ENCODE measurements around the gene DEFB112.

DEFB112 gene

DNA sequence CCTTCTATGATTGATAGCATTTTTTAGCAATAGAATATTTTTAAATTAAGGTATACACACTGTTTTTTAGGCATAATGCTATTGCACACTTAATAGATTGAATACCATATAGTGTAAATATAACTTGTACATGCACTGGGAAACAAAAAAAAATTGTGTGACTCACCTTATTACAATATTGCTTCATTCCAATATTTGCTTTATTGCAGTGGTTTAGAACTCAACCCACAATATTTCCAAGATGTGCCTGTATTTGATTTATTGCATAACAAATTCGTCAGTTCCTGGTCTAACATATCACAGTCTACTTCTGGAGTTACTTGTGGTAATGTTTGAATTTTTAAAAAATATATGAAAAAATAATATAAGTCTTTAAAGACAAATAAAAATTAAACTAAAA lies 41.9 kb upstream of the DEFB112 start:
- DNase-seq (ENCODE audit: low read depth): peak; percentile 66
- TF ChIP-seq, protein P1, sequence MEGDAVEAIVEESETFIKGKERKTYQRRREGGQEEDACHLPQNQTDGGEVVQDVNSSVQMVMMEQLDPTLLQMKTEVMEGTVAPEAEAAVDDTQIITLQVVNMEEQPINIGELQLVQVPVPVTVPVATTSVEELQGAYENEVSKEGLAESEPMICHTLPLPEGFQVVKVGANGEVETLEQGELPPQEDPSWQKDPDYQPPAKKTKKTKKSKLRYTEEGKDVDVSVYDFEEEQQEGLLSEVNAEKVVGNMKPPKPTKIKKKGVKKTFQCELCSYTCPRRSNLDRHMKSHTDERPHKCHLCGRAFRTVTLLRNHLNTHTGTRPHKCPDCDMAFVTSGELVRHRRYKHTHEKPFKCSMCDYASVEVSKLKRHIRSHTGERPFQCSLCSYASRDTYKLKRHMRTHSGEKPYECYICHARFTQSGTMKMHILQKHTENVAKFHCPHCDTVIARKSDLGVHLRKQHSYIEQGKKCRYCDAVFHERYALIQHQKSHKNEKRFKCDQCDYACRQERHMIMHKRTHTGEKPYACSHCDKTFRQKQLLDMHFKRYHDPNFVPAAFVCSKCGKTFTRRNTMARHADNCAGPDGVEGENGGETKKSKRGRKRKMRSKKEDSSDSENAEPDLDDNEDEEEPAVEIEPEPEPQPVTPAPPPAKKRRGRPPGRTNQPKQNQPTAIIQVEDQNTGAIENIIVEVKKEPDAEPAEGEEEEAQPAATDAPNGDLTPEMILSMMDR (IDR thresholded peaks at IDR 0.05; ENCODE audit: insufficient read depth, low read depth, low read length, missing control alignments): no peak
- no peak overlapping the region for H3K4me3 ChIP-seq (ENCODE audit: low read length)

DNA sequence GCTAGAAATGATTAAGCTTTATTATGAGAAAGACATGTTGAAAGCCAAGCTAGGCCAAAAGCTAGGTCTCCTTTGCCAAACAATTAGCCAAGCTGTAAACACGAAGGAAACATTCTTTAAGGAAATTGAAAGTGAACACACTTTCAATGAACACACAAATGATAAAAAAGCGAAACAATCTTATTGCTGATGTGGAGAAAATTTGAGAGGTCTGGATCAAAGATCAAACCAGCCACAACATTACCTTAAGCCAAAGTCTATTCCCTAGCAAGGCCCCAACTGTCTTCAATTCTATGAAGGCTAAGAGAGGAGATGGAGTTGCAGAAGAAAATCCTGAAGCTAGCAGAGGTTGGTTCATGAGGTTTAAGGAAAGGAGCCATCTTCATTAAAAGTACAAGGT lies 40.2 kb upstream of the DEFB112 start:
- TF ChIP-seq, protein P1 (IDR thresholded peaks at IDR 0.05; ENCODE audit: insufficient read depth, low read depth, low read length, missing control alignments): no peak
- H3K4me3 ChIP-seq (ENCODE audit: low read length): no peak overlapping the region
- DNase-seq (ENCODE audit: low read depth): no peak

DNA sequence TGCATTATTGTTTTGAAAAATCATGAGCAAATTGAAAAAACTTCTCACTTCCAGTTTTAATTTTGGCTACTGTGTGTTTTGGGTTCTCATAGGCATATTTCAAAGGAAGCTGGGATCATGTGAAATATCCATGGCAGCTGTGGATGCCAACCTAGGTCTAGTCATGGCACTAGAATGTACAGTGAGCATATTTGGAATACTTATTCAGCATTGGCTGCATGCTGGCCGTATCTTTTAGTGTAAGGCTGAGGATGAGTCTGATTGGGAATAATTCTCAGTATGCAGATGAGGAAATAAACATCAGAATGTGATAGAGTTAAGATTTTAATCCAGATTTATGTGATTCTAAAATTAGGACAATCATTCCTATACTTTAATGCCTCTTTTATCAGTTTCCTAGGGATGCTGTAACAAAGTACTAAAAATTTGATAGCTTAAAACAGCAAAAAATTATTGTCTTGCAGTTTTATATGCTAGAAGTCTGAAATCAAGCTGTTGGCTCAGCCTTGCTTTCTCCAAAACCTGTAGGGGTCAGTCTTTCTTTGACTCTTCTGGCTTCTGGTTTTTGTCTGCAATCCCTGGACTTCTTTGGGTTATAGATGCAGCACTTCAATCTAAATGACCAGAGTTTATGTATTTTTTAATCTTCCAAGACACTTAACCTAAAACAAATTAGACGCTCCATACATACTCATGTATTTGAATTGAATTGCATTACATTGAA lies 37.7 kb upstream of the DEFB112 start:
- H3K4me3 ChIP-seq (ENCODE audit: low read length): no peak overlapping the region
- DNase-seq (ENCODE audit: low read depth): peak; percentile 24
- TF ChIP-seq, protein P1 (IDR thresholded peaks at IDR 0.05; ENCODE audit: insufficient read depth, low read depth, low read length, missing control alignments): no peak

DNA sequence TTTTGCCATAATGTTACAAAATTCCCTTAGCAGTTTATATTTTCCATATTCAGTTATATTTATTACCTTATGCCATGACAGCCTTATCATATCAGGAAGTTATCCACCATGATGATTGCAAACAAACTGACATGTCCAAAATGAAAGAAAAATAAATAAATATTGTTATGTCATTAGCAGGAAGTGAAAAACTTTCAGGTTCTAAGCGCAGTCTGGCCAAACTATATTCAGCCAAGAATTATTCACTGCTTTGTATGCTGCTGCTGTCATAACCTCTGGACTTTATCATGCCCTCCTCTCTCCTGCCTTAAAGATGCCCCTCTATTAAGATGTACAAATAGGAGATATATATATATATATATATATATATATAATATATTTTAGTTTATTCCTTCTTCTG lies 27.7 kb upstream of the DEFB112 start:
- H3K4me3 ChIP-seq (ENCODE audit: low read length): no peak overlapping the region
- TF ChIP-seq, protein P1 (IDR thresholded peaks at IDR 0.05; ENCODE audit: insufficient read depth, low read depth, low read length, missing control alignments): no peak
- no peak for DNase-seq (ENCODE audit: low read depth)

DNA sequence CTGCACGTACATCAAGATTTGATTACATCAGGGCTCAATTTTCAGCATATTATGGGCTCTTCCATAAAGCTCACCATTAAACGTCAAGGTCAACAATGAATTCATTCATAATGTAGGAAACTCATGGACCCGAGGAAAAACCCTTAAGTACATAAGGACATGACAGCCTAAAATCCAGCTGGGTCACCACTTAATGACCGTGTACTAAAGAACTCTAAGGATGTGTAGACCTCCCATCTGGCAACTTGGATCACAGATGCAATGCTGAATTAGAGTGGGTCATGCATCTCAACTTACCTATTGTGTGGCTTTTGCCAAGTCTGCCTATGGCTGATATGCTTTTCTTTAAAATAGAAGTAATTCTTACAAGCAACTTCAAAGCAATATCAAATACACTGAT lies 26.7 kb upstream of the DEFB112 start:
- no peak for DNase-seq (ENCODE audit: low read depth)
- no peak overlapping the region for H3K4me3 ChIP-seq (ENCODE audit: low read length)
- TF ChIP-seq, protein P1 (IDR thresholded peaks at IDR 0.05; ENCODE audit: insufficient read depth, low read depth, low read length, missing control alignments): no peak

DNA sequence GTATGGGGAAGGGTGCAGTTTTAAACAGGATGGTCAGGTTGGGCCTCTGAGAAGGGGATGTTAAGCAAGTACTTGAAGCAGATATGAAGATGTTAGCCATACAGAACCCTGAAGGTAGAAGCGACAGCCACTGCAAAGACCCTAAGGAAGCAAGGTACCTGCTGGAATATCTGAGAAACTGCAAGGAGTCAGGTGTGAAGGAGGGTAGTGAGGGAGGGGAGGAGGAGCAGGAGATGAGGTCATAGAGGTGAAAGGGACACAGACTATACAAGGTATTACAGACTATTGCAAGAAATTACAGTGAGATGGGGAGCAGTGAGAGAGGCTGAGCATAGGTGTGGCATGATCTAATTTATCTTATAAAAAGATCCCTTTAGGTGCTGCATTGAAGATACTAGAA lies 22.2 kb upstream of the DEFB112 start:
- TF ChIP-seq, protein P1 (IDR thresholded peaks at IDR 0.05; ENCODE audit: insufficient read depth, low read depth, low read length, missing control alignments): no peak
- no peak overlapping the region for H3K4me3 ChIP-seq (ENCODE audit: low read length)
- DNase-seq (ENCODE audit: low read depth): no peak

DNA sequence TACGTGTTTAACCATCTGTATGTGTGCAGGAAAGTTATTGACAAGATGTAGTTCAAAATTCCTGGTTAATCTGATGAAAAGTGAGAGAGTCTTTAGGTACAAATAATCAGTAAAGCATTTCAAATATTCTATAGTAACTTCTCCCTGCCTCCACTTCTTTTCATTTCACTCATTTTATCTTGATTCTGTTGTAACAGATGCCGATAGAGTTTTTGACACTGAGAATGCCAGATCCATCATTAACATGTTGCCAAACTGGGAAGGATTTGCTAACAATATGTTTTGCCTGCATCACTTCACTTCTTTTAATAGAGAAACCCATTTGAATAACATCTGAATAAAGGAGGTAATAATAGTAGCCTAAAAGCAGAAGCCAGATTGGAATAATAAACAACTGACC lies 20.4 kb upstream of the DEFB112 start:
- DNase-seq (ENCODE audit: low read depth): no peak
- TF ChIP-seq, protein P1 (IDR thresholded peaks at IDR 0.05; ENCODE audit: insufficient read depth, low read depth, low read length, missing control alignments): no peak
- H3K4me3 ChIP-seq (ENCODE audit: low read length): no peak overlapping the region

Data from epithelial cell of esophagus (primary cell).